Measurements from ENCODE around the gene OSBPL10. TPM values are rescaled to one million over a fixed set of nuclear protein-coding genes. Genes with fewer than 3 reads are reported as not detected.

Gene OSBPL10
- total and polyA plus RNA-seq, 7 donors, result 0.75 to 4.6 (median 2.3) TPM

GRCh38 chr3:31977736-31978135, 3.3 kb downstream of the OSBPL10 start:
- no peaks in the 10 kb centered on the region for H3K9me3 ChIP-seq
- no peak for ATAC-seq
- no peak overlapping the region for H3K4me3 ChIP-seq
- H3K27ac ChIP-seq, result no peak overlapping the region
- no peaks in the 10 kb centered on the region for H3K36me3 ChIP-seq (ENCODE audit: insufficient read depth in 1 of 2, low read depth in 1 of 2)
- 80 to 91% (median 80%) methylated on average over 2 of the region's 2 CpGs for WGBS, 3 donors
- H3K4me1 ChIP-seq, result peaks cover 13% of the 10 kb centered on the region
- H3K27me3 ChIP-seq (ENCODE audit: insufficient read depth in 3 of 3, low read length in 2 of 3), result peaks cover 0 to 16% (median 1%) of the 10 kb centered on the region in 3 donors
- TF ChIP-seq CTCF (IDR thresholded peaks at IDR 0.05), result no peak
- intact Hi-C loops (cut with DNase I), result no loop called here
- DNase-seq, result no peak

GRCh38 chr3:31976302-31976701, 4.8 kb downstream of the OSBPL10 start:
- TF ChIP-seq CTCF (IDR thresholded peaks at IDR 0.05), result no peak

GRCh38 chr3:31974964-31975363, 6.1 kb downstream of the OSBPL10 start:
- DNase-seq, result no peak
- 55 to 84% (median 76%) methylated on average over 5 of the region's 5 CpGs for WGBS, 3 donors
- ATAC-seq, result no peak
- no peaks in the 10 kb centered on the region for H3K36me3 ChIP-seq (ENCODE audit: insufficient read depth in 1 of 2, low read depth in 1 of 2)
- no peaks in the 10 kb centered on the region for H3K9me3 ChIP-seq
- peaks cover 8% of the 10 kb centered on the region for H3K4me1 ChIP-seq
- no peak for TF ChIP-seq CTCF (IDR thresholded peaks at IDR 0.05)
- no peak overlapping the region for H3K4me3 ChIP-seq
- no peak overlapping the region for H3K27ac ChIP-seq
- peaks cover 0 to 16% (median 1%) of the 10 kb centered on the region in 3 donors for H3K27me3 ChIP-seq (ENCODE audit: insufficient read depth in 3 of 3, low read length in 2 of 3)
- intact Hi-C loops (cut with DNase I), result no loop called here

More at GRCh38 chr3:31976302-31976701, 4.8 kb downstream of the OSBPL10 start:
- intact Hi-C loops (cut with DNase I), result no loop called here
- Histone ChIP-seq H3K36me3 (ENCODE audit: insufficient read depth in 1 of 2, low read depth in 1 of 2) (no peaks in the 10 kb centered on the region), H3K4me1 (peaks cover 13% of the 10 kb centered on the region), H3K9me3 (no peaks in the 10 kb centered on the region), H3K27me3 (ENCODE audit: insufficient read depth in 3 of 3, low read length in 2 of 3) (peaks cover 0 to 16% (median 1%) of the 10 kb centered on the region in 3 donors), H3K27ac (no peak overlapping the region), H3K4me3 (no peak overlapping the region)
- ATAC-seq, result no peak
- DNase-seq, result no peak
- WGBS, 3 donors, result 93 to 95% (median 94%) methylated on average over 2 of the region's 2 CpGs

GRCh38 chr3:31974471-31974870, 6.6 kb downstream of the OSBPL10 start:
- Histone ChIP-seq H3K4me3 (no peak overlapping the region), H3K4me1 (peaks cover 3% of the 10 kb centered on the region), H3K27me3 (ENCODE audit: insufficient read depth in 3 of 3, low read length in 2 of 3) (peaks cover 0 to 16% (median 1%) of the 10 kb centered on the region in 3 donors), H3K9me3 (no peaks in the 10 kb centered on the region), H3K36me3 (ENCODE audit: insufficient read depth in 1 of 2, low read depth in 1 of 2) (no peaks in the 10 kb centered on the region), H3K27ac (no peak overlapping the region)
- intact Hi-C loops (cut with DNase I), result no loop called here
- DNase-seq (no peak), ATAC-seq (no peak)
- 78 to 94% (median 84%) methylated on average over 5 of the region's 5 CpGs for WGBS, 3 donors
- TF ChIP-seq CTCF (IDR thresholded peaks at IDR 0.05), result no peak

- Histone ChIP-seq H3K27me3 (ENCODE audit: insufficient read depth in 3 of 3, low read length in 2 of 3) (peaks cover 0 to 16% (median 1%) of the 10 kb centered on the region in 3 donors), H3K9me3 (no peaks in the 10 kb centered on the region), H3K4me3 (no peak overlapping the region), H3K27ac (no peak overlapping the region), H3K4me1 (no peaks in the 10 kb centered on the region), H3K36me3 (ENCODE audit: insufficient read depth in 1 of 2, low read depth in 1 of 2) (no peaks in the 10 kb centered on the region)
- ATAC-seq (no peak), DNase-seq (no peak)
- no peak for TF ChIP-seq CTCF (IDR thresholded peaks at IDR 0.05)
- WGBS, 3 donors, result 96 to 99% (median 98%) methylated on average over 5 of the region's 5 CpGs
- intact Hi-C loops (cut with DNase I), result no loop called here
Measured at GRCh38 chr3:31973837-31974236, 7.2 kb downstream of the OSBPL10 start.

Measured in psoas muscle (tissue), 8 donors.